G401 (cell line): Measurements from ENCODE around the gene SDK1. TPM values are rescaled to one million over a fixed set of nuclear protein-coding genes. Genes with fewer than 3 reads are reported as not detected.

Experiments
- DNase-seq: peaks from one replicate; pipeline ENCODE4 v3.0.0-alpha.2; 2015; ENCODE audit warnings: low spot score
- in situ Hi-C: cut with HindIII; loops from 2 replicates; pipeline ENCODE4 v1.10.0; 2016; ENCODE audit warnings: low sequenced_read_pairs, mixed read lengths
- total RNA-seq: library from RNA; depleted of rRNA; stranded (reverse); fragments of >200 nt; shearing (Covaris generic); gene quantifications from 2 replicates; pipeline ENCODE4 v1.2.3, GENCODE V29; 2014

Gene SDK1
- total RNA-seq, 1 experiment from 2014 or later = not detected

DNA sequence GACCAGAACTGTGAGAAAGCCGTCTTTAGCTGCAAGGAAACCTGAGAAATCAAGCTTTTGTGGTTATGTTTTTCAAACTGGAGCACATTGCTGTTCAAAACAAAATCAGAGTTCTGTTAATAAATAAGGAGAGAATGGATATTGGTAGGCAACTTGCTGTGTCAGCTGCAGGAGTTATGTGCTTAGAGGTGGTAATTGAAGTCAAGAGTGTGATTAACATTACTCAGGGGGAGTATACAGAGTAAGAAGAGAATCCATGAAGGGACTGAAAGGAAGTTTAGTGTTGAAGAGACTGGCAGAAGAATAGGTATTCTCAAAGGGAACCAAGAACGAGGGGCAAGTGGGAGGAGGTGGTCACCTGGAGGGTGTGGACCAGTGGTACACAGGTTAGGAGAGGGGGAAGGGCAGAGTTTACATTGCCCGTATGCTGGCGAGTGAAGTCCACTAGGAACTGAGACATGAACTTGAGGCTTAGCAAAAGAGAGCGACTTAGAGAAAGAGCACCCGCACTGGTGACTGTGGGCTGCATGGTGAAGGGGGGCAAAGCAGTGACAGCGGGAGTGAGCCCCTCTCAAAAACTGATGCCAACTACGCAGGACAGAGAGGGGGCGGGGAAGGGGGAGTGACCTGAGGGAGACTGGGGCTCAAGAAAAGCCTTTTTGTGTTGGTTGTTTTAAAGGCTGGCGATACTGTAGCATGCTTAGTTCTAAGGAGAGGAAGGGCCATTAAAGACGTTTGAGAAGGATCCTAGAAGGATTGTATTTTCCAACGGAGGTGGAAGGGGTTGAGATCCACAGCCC is 80.0 kb downstream of the SDK1 start:
- no peak for DNase-seq
- in situ Hi-C loops = no loop called here

DNA sequence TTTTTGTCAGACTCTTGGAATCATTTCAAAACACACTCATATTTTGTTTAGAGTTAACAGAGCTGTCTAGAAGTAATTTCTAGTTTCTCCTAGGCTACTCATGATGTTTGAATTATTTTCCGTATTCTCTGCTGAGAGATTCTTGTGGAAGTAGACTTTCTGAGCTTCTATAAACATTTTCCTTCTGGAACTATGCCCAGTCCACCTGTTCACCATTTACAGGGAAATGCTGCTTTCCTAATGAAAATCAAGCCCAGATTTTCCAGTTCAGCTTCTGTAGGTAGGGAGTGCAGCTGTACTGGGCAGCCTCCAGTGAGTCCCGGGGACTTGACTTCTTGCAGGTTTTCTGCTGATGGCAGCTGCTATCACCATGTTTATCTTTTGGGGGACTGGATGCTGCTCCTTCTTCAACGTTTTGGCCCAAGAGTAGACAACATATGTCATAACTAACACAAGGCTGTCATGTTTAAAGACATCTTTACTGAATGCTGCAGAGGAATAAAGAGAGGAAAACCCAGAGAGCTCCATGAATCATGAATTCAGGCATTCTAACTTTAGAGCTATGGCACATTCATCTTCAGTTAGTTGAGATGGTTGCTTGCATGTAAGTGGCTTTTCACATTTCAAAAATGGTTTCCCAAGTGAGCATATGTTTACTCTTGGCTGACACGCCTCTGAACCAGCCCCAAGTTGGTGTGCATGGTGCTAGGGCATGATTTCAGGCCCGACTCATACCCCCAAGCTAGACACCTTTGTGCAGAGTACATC is 85.6 kb downstream of the SDK1 start:
- DNase-seq = no peak
- in situ Hi-C loops = no loop called here

DNA sequence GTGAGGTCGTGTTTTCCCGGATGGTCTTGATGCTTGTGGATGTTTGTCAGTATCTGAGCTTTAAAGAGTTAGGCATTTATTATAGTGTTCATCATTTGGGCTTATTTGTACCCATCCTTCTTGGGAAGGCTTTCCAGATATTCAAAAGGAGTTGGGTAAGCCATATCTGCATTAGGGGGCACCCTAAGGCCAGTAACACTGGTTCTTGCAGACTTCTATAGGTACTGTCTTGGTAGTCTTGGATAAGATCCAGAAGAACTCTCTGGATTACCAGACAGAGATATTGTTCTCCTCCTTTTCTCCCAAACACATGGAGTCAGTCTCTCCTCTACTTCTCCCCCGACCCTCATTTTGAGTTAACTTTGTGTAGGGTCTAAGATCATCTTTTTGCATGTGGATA is 92.8 kb downstream of the SDK1 start:
- no peak for DNase-seq
- in situ Hi-C loops = no loop called here

DNA sequence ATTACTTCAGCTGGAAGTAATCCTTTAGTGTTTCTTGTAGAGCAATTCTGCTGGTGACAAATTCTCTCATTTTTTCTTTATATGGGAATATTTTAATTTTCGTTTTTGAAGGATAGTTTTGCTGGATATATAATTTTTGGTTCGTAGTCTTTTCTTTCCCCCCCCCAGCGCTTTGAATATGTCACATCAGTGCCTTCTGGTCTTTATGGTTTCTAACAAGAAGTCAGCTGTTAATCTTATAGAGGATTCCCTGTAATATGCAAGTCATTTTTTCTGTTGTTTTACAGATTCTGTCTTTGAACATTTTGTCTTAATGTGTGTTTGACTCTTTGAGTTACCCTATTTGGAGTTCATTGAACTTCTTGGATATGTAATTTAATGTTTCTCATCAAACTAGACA is 96.3 kb downstream of the SDK1 start:
- in situ Hi-C loops = no loop called here
- DNase-seq = no peak

DNA sequence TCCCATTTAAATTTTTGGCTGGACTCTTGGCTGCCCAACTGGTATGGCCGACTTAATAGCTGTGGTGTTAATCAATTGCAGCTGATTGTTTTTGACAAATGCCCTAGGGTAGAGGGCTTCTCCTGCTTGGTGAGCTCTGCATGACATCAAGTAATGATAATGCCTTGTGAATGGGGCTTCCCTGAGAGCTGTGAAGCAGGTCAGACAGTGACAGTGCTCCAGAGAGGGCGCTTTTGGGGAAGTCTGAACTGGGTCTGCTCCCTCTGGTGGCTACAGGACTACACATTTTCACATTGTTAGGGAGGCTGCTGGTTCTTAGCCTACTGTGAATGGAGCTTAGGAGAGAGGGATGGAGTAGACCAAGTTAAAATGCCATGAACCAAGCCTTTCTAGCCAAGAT is 98.8 kb downstream of the SDK1 start:
- in situ Hi-C loops = no loop called here
- no peak for DNase-seq

DNA sequence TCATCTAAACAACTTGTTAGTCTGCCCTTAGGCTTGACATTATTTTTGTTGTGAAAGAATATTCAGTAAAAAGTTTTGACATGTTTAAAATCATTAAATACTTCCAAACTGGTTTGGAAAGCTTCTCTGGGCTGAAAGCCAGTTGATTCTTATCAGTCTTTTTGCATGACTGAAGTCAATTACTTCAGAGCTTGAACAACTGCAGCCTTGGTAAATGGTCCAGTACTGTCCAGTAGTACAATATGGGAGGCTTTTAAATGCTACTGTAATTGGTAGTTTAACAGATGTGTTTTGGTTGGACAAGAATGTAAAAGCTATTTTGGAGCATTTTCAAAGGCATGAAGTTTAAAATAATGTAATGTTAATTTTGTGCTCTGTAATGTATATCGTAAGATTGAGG is 103.4 kb downstream of the SDK1 start:
- no peak for DNase-seq
- in situ Hi-C loops = no loop called here

DNA sequence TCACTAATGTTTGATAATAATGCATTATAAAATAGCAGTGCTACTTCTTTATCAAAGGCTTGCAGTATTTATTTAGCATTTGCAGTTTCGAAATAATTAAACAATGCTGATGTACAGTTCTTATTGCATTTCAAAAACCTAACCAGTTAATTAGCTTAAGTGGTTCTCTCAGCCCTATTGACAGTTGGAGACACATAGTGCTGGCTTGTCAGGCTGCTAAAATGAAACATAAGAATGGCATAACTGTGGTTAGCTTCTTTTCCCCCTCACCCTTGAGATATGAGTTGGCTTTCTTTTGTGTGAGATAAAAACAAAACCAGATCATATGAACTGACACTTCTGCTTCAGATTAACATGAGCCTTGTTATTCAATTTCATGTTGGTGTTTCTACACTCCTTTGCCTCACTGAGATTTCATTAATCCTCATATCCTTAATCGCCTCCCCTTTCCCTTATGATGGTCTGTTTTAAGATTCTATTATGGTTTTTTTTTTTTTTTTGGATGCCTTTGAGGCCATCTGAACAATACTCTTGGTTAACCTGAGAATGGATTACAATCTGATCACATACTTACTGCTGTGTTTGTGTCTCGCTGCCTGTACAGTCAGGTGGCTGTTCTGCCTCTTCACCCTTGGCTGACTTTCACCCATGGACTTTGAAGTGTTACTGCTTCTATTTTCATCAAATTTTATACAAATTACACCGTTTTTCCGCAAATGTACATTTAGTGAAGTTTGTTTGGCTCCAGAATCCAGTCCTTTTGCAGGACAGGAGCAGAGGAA is 108.0 kb downstream of the SDK1 start:
- in situ Hi-C loops = no loop called here
- no peak for DNase-seq

DNA sequence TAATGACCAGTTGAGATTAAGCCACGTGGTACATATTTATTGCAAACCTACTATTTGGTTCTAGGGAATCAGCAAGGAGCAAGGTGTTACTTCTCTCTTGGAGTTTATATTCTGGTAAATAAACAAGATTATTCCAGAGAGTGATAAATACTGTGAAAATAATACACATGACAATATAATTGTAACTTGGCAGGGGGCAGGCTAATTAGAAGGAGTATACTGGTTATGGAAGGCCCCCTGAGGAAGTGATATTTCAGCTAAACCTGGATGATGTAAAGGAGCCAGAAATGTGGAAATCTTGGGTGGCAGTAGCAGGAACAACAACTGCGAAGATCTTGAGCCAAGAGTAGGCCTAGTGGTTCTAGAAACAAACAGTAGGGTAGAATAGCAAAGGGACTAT is 111.8 kb downstream of the SDK1 start:
- DNase-seq = no peak
- in situ Hi-C loops = no loop called here

DNA sequence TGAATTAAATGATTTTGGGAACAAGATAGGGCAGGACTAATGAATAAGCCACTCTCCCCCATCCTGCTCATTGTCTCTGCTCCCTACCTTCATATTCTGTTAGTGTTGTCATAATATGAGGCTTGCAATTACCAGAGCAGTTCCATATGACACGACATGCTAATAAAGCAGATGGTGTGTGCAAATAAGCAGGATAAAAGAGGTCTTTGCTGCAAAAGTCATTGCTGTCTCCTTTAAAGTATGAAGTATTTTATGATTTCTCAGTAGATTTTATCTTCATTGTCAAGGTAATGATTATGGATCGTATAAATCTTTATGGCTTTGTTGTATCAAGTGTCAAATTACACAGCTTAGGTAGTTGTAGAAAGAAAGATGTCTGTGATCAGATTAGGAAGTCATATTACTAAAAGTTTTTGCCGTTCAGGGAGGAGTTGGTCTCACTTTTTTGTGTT is 114.8 kb downstream of the SDK1 start:
- no peak for DNase-seq
- in situ Hi-C loops = no loop called here

DNA sequence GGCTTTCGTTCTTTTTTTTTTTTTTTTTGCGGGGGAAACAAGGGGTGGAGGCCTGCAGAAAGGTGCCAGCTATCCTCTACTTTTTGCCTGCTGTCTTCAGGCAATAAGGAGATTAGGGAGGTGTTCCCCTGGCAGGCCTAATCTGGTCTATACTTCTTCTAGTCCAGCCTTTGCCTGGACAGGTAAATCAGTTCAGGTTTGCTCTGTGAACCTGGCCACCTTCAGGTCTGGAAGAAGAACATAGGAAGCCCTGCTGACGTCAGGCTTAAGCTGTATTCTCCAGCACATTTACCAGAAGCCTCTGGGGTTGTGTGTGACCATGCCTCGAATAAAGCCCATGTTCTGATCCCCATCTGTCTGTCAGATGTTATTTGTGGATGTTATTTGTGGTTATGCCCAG is 115.4 kb downstream of the SDK1 start:
- in situ Hi-C loops = no loop called here
- DNase-seq = no peak

DNA sequence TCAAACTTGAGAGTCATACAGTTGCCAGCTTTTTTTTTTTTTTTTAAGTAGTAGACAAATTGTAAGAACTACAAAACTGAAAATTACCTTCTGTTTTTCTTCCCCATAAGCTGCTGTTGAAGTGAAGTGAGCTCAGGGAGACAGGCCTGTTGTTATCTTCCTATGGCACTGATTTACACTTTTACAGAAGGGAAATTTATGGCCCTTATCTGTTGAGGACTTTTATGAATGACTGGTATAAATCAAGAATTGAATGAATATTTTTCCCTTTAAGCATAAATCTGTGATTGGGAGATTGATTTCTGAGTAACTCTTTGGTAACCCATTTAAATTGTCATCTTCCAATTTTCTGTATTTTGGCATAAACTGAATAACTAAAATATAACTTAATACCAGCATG is 124.0 kb downstream of the SDK1 start:
- no peak for DNase-seq
- in situ Hi-C loops = no loop called here

DNA sequence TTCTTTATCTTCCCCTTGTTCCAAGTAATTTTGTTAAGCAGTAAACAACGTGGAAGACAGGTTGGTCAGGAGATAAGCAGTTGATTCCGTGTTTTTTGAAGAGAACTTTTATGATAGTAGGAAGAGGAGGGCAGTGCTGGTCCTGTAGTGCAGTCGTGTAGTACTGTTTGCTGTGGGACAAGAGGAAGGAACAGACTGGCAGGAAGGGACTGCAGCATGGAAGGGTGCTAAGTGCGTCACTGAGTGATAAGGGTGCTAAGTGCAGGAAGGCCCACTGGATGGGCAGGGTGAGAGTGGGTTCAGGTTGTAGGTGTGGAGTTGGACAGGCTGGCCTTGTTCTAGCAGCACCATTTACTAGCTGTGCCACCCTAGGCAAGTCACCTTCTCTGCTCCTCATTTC is 125.0 kb downstream of the SDK1 start:
- in situ Hi-C loops = no loop called here
- DNase-seq = no peak

DNA sequence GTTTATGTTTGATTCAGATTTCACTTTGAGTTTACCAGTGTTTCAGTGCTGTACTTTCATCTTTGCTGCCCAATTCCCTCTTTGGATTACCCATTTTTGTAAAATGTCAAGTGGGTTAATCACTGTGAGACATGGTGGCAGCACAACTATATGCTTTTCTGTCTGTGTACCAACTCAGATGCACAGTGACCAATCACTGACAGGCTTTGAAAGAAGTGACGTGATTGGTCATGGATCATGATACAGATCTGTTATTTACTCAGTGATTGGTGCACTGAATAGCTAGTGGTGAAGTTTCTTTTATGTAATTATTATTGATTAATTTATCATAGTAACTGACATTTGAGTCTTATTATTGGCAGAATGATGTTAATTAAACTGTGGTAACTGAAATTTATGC is 126.9 kb downstream of the SDK1 start:
- in situ Hi-C loops = no loop called here
- DNase-seq = no peak

DNA sequence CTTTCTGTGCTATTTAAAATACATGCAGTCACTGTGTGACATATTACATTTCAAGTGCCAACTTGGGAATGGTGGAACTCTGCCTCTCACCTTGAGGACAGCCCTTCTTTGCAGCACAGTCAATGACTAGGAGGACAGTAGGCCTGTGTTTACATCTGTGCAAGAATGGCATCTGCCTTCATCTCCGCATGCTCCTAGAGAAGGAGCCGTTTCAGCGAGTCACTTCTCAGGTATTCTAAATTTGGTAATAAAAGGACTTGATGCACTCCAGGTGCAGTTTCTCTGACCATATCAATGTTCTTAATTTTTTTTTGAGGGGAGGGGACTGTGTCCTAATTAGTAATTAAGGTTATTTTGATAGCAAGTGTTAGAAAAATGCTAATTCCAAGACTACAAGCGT is 128.9 kb downstream of the SDK1 start:
- no peak for DNase-seq
- in situ Hi-C loops = no loop called here

DNA sequence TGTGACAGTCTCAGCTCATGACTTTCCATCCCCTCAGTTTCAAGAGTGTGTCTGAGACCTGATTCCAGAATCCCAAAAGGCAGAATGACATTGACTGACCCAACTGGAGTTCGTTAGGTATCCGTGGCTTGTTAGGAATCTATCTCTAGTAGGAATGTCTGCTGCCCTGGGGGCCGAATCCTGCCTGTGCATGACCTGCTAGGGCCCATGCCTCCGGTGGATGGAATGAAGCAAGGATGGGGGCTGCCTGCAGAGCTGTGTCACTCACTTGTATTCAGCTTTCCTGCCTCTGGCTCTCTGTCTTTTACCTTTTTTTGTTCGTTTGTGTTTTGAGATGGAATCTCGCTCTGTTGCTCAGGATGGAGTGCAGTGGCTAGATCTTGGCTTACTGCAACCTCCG is 129.5 kb downstream of the SDK1 start:
- DNase-seq = no peak
- in situ Hi-C loops = no loop called here

DNA sequence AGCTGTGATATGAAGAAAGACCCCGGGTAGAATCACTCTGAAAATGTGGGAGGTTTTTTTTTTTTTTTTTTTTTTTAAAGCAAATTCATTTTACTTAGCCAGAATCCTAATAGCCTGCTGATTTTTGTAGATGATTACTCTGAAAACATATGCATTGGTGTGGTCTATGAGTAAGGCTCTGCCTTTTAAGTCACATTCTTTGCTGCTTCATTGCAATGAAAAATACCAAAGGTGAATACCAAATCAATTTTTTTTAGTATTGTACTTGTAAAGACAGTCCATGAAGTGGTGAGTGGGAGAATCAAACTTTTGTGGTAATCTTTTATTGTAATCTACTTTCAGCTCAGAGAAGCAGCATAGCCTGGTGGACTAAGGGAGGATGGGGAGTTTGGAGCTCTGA is 130.3 kb downstream of the SDK1 start:
- in situ Hi-C loops = no loop called here
- DNase-seq = no peak

DNA sequence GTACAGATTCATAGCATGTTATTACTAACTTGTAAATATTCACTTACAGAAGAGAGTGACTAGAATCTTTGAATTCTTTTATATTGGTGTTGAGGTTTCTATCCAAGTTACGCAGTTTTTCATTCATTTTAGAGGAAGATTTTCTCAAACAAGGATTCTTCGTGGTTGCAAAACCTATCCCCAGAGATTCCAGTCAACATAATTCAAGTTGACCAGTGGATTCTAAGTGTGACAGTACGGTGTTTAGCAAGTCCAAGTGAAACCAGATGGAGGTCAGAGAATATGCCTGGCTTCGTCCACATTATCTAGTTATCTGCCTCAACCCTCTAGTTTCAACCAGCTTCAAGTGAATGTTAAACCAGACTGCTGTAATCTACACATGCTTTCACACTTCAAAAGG is 131.9 kb downstream of the SDK1 start:
- in situ Hi-C loops = no loop called here
- DNase-seq = no peak

DNA sequence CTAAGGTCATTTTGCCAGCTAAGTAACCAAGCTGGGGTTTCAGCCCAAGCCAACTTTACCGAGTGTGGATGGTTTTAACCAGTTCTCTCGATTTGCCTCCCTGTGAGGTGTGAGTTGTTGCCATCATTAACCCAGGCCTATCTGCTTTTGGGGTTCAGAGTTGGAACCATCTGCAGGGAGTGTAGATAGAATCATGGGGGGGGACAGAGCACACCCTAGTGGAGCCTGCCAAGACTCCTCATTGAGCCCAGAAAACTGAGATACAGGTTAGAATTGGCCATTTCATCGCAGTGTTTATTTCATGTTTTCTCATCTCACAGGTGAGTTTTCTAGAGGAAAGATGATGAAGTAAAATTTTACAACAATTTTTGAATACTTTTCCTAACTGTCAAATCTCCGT is 133.6 kb downstream of the SDK1 start:
- no peak for DNase-seq
- in situ Hi-C loops = no loop called here

DNA sequence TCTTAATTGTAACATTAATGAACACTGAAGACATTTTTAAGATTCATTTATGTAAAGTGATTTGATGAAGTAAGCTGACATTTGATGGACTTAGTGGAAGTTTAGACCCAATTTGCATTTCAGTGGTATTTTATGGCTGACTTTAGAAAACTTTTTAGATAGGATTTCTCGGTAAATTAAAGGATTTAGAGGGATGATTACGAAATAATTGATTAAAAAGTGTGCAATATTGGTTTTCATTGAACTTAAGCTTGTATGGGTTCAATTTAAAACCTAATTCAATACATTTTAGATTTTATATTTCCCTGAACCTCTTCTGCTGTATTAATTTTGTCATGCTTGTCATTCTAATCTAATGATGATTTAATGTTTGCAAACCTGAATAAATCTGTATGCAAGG is 135.1 kb downstream of the SDK1 start:
- in situ Hi-C loops = no loop called here
- no peak for DNase-seq

DNA sequence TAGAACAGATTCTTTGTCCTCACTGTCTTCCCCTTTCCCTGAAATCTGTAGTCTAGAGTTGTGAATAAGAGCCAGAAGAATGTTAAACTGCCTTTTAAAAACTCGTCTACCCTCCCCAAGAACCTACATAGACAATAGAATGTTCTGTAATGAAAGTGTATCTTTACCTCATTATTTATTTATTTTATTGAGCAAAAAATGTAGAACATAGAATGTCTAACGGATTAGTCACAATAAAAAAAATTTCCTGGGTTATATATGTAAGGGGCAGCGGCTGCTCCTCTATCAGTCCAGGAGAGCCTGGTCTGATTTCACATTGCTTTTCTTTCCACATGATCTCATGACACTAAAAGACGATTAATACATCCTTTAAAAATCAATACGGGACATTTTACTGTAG is 135.7 kb downstream of the SDK1 start:
- DNase-seq = no peak
- in situ Hi-C loops = no loop called here
